Stimulated activated CD8-positive, alpha-beta memory T cell treated with anti-CD3 and anti-CD28 coated beads, Interleukin-2, amount 100 ng/mL, for 48 hours (primary cell): ENCODE results near the gene PSEN1.

ENCODE experiments used
- DNase-seq, 2 donors: peaks; one replicate each; pipeline ENCODE4 v3.0.0-alpha.2; 2020; ENCODE audit warnings: low read depth in 2 of 2

Gene PSEN1

GRCh38 chr14:73272393-73272792 is 136.1 kb downstream of the PSEN1 start:
- DNase-seq = no peak
